DMS79 treated with DMSO at 0.1 percent for 48 hours (cell line): ENCODE data around the gene ALOX15B.
"Not testable (repeated sequence)": the region's sequence is repeated elsewhere in the genome, so short reads cannot be mapped to it uniquely, and the experiment has no call there.

Source experiments
- DNase-seq: peaks from one replicate; lab custom pipeline; 2025; lab: John Stamatoyannopoulos, UW

Gene ALOX15B

GRCh38 chr17:8062807-8063483, 24.1 kb downstream of the ALOX15B start:
- no peak for DNase-seq

- no peak for DNase-seq
Observed at GRCh38 chr17:8063761-8064534, 25.1 kb downstream of the ALOX15B start.

- DNase-seq = no peak
Observed at GRCh38 chr17:8064561-8065019, 25.7 kb downstream of the ALOX15B start.

GRCh38 chr17:8066841-8067775, 28.2 kb downstream of the ALOX15B start:
- no peak for DNase-seq

GRCh38 chr17:8067806-8068205, 28.9 kb downstream of the ALOX15B start:
- DNase-seq = no peak

GRCh38 chr17:8068736-8069586, 30.1 kb downstream of the ALOX15B start:
- no peak for DNase-seq

GRCh38 chr17:8069587-8069860, 30.7 kb downstream of the ALOX15B start:
- no peak for DNase-seq

- DNase-seq = no peak
Observed at GRCh38 chr17:8071496-8071895, 32.6 kb downstream of the ALOX15B start.

- no peak for DNase-seq
Observed at GRCh38 chr17:8072341-8072728, 33.5 kb downstream of the ALOX15B start.

- peak; percentile 13 for DNase-seq
Observed at GRCh38 chr17:8072729-8073461, 34.0 kb downstream of the ALOX15B start.

- peak; percentile 64 for DNase-seq
Observed at GRCh38 chr17:8073627-8074484, 35.0 kb downstream of the ALOX15B start.

GRCh38 chr17:8074554-8074953, 35.7 kb downstream of the ALOX15B start:
- DNase-seq = no peak

GRCh38 chr17:8075081-8075480, 36.2 kb downstream of the ALOX15B start:
- DNase-seq = no peak

GRCh38 chr17:8075574-8076342, 36.9 kb downstream of the ALOX15B start:
- DNase-seq = no peak

- no peak for DNase-seq
Observed at GRCh38 chr17:8076502-8077266, 37.8 kb downstream of the ALOX15B start.

- DNase-seq = not testable (repeated sequence)
Observed at GRCh38 chr17:8077939-8078338, 39.1 kb downstream of the ALOX15B start.

- DNase-seq = peak; percentile 63
Observed at GRCh38 chr17:8079291-8080207, 40.7 kb downstream of the ALOX15B start.
